Activated T-cell treated with anti-CD3 and anti-CD28 coated beads, Interleukin-2, amount 50 U/mL, for 72 hours (primary cell): ENCODE measurements around the gene SLC1A2. TPM values are rescaled to one million over a fixed set of nuclear protein-coding genes. Genes with fewer than 3 reads are reported as not detected.

ENCODE experiments used
- ATAC-seq, 2 donors: fragments of 150-1000 bp; cut with Tn5 transposase; replicated peaks in 1 of 2; 2 replicates each; pipeline ENCODE4 v1.10.0; 2021; ENCODE audit warnings: moderate library complexity in 2 of 2, mild to moderate bottlenecking in 1 of 2
- DNase-seq, 2 donors: peaks; one replicate each; pipeline ENCODE4 v3.0.0; 2021 to 2022; ENCODE audit warnings: mixed read lengths in 1 of 2
- H3K27ac Mint-ChIP-seq: one replicate; pipeline ENCODE4 v1.8.0; 2022; ENCODE audit warnings: mild to moderate bottlenecking, moderate library complexity, mixed read lengths
- H3K27me3 Mint-ChIP-seq: one replicate; pipeline ENCODE4 v1.8.0; 2022; ENCODE audit warnings: low read depth, mixed read lengths
- H3K36me3 Mint-ChIP-seq, 2 donors: one replicate each; pipeline ENCODE4 v1.8.0; 2022; ENCODE audit warnings: mixed read lengths in 2 of 2, mild to moderate bottlenecking in 1 of 2; ENCODE audit not compliant: insufficient read depth in 2 of 2
- H3K4me1 Mint-ChIP-seq: one replicate; pipeline ENCODE4 v1.8.0; 2022; ENCODE audit warnings: low read depth, mixed read lengths
- H3K4me3 Mint-ChIP-seq, 2 donors: one replicate each; pipeline ENCODE4 v1.8.0; 2022; ENCODE audit warnings: mild to moderate bottlenecking in 2 of 2, mixed read lengths in 2 of 2, moderate library complexity in 2 of 2
- H3K9me3 Mint-ChIP-seq, 2 donors: one replicate each; pipeline ENCODE4 v1.8.0; 2022; ENCODE audit warnings: mixed read lengths in 2 of 2
- total RNA-seq, 2 donors: library from RNA; stranded (reverse); gene quantifications; one replicate each; pipeline ENCODE4 v1.2.3, GENCODE V29; 2022

The SLC1A2 gene
- total RNA-seq, 2 donors from 2014 or later = 0.09 TPM; not detected in 1

- peak; percentile 90 to 93 for ATAC-seq
These were observed 146.9 kb downstream of the SLC1A2 start for GRCh38 chr11:35272391-35272902.

DNA sequence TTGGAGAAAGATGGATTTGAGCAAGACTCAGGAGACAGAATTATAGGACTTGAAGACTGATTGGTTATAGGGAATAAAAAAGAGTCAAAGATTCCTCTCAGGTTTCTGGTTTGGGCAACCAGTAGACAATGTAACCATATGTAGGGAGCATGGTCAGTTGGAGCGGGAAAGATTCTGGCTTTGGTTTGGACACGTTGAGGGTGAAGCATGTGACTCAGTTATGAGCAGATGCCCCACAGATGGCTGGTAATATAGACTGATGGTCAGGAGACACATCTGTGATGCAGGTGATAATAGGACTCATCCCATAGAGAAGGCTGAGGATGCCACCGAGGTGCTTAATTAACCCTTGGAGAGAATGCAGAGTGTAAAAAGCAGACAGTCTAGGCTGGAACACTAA lies 148.3 kb downstream of the SLC1A2 start:
- Mint-ChIP-seq H3K27me3 (peaks cover 17% of the 10 kb centered on the region), H3K27ac (no peak overlapping the region), H3K4me1 (peaks cover 48% of the 10 kb centered on the region), H3K4me3 (peak overlapping the region in 1 of 2 donors; percentile 2), H3K36me3 (peaks cover 0 to 2% of the 10 kb centered on the region in 2 donors), H3K9me3 (peaks cover 0 to 7% of the 10 kb centered on the region in 2 donors)
- no peak for ATAC-seq
- no peak for DNase-seq

More at GRCh38 chr11:35272391-35272902, 146.9 kb downstream of the SLC1A2 start:
- Mint-ChIP-seq H3K36me3 (peaks cover 0 to 2% of the 10 kb centered on the region in 2 donors), H3K9me3 (peaks cover 0 to 7% of the 10 kb centered on the region in 2 donors), H3K4me1 (peaks cover 56% of the 10 kb centered on the region), H3K27me3 (peaks cover 17% of the 10 kb centered on the region), H3K27ac (peak overlapping the region; percentile 77), H3K4me3 (peak overlapping the region; percentile 36 to 63)
- DNase-seq = peak; percentile 69 to 77

DNA sequence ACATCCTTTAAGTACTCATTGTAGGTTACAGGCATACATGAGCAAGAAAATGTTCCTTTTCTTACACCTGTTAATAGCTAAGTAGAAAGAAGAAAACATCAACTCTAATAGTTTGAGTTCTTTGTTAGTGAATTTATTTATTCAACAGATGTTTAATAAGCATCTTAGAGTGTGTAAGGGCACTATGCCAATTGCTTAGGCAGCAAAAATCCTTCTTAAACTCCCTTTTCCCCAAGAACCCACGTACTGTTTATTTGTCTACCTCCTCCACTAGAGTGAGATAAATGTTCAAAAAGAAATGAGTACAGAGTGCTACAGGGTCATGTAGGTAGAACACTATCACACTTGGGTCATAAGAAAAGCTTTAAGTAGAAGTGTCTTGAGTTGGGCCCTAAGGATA lies 149.0 kb downstream of the SLC1A2 start:
- Mint-ChIP-seq H3K4me3 (no peak overlapping the region), H3K27ac (no peak overlapping the region), H3K4me1 (peaks cover 41% of the 10 kb centered on the region), H3K36me3 (peaks cover 0 to 2% of the 10 kb centered on the region in 2 donors), H3K9me3 (peaks cover 0 to 7% of the 10 kb centered on the region in 2 donors), H3K27me3 (peaks cover 17% of the 10 kb centered on the region)
- no peak for ATAC-seq
- no peak for DNase-seq

- Mint-ChIP-seq H3K4me1 (peaks cover 15% of the 10 kb centered on the region), H3K27ac (no peak overlapping the region), H3K27me3 (peaks cover 6% of the 10 kb centered on the region), H3K9me3 (peaks cover 0 to 5% of the 10 kb centered on the region in 2 donors), H3K36me3 (no peaks in the 10 kb centered on the region), H3K4me3 (no peak overlapping the region)
- DNase-seq (no peak), ATAC-seq (no peak)
These were observed 151.9 kb downstream of the SLC1A2 start for GRCh38 chr11:35267504-35267903.

- no peaks in the 10 kb centered on the region for H3K36me3 Mint-ChIP-seq
- no peaks in the 10 kb centered on the region for H3K4me1 Mint-ChIP-seq
- peaks cover 4% of the 10 kb centered on the region for H3K27me3 Mint-ChIP-seq
- H3K4me3 Mint-ChIP-seq = no peak overlapping the region
- no peak for ATAC-seq
- DNase-seq = no peak
- H3K27ac Mint-ChIP-seq = no peak overlapping the region
- peaks cover 0 to 5% of the 10 kb centered on the region in 2 donors for H3K9me3 Mint-ChIP-seq
These were observed 153.5 kb downstream of the SLC1A2 start for GRCh38 chr11:35265755-35266454.

- Mint-ChIP-seq H3K4me1 (no peaks in the 10 kb centered on the region), H3K27me3 (peaks cover 5% of the 10 kb centered on the region), H3K36me3 (no peaks in the 10 kb centered on the region), H3K4me3 (no peak overlapping the region), H3K27ac (no peak overlapping the region), H3K9me3 (no peaks in the 10 kb centered on the region)
- DNase-seq (no peak), ATAC-seq (no peak)
These were observed 156.6 kb downstream of the SLC1A2 start for GRCh38 chr11:35262735-35263134.

DNA sequence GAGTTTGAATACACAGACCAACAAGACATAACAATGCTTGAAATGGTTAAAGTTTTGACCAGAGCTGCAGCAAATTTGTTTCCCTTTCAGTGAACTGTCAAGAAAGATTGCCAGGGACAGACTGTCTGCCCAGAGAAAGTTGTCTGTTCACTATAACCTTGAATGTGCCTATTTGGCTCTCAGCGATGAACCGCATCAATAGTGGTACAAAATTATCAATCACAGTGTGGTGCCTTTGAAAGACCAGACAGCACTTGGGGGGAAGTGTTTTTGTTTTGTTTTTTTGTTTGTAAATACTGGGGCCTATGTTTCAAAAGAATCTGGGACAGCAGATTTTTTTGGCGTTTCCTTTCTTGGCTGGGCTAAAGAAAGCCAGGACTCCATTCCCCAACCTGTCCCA lies 157.3 kb downstream of the SLC1A2 start:
- no peaks in the 10 kb centered on the region for H3K36me3 Mint-ChIP-seq
- DNase-seq (no peak), ATAC-seq (no peak)
- H3K4me1 Mint-ChIP-seq = peaks cover 6% of the 10 kb centered on the region
- H3K9me3 Mint-ChIP-seq = no peaks in the 10 kb centered on the region
- H3K27ac Mint-ChIP-seq = no peak overlapping the region
- H3K4me3 Mint-ChIP-seq = no peak overlapping the region
- H3K27me3 Mint-ChIP-seq = peaks cover 5% of the 10 kb centered on the region

GRCh38 chr11:35261197-35261596 lies 158.2 kb downstream of the SLC1A2 start:
- Mint-ChIP-seq H3K4me1 (peaks cover 15% of the 10 kb centered on the region), H3K4me3 (no peak overlapping the region), H3K9me3 (no peaks in the 10 kb centered on the region), H3K36me3 (no peaks in the 10 kb centered on the region), H3K27ac (no peak overlapping the region), H3K27me3 (peaks cover 5% of the 10 kb centered on the region)
- ATAC-seq (no peak), DNase-seq (no peak)

GRCh38 chr11:35260342-35260985 lies 158.9 kb downstream of the SLC1A2 start:
- no peaks in the 10 kb centered on the region for H3K36me3 Mint-ChIP-seq
- no peak overlapping the region for H3K27ac Mint-ChIP-seq
- ATAC-seq (no peak), DNase-seq (no peak)
- no peak overlapping the region for H3K4me3 Mint-ChIP-seq
- peaks cover 18% of the 10 kb centered on the region for H3K4me1 Mint-ChIP-seq
- peaks cover 7% of the 10 kb centered on the region for H3K27me3 Mint-ChIP-seq
- H3K9me3 Mint-ChIP-seq = no peaks in the 10 kb centered on the region

- Mint-ChIP-seq H3K4me1 (peaks cover 18% of the 10 kb centered on the region), H3K27me3 (peaks cover 15% of the 10 kb centered on the region), H3K4me3 (no peak overlapping the region), H3K27ac (no peak overlapping the region), H3K36me3 (no peaks in the 10 kb centered on the region), H3K9me3 (peaks cover 0 to 2% of the 10 kb centered on the region in 2 donors)
- ATAC-seq (no peak), DNase-seq (no peak)
These were observed 159.8 kb downstream of the SLC1A2 start for GRCh38 chr11:35259529-35259928.

DNA sequence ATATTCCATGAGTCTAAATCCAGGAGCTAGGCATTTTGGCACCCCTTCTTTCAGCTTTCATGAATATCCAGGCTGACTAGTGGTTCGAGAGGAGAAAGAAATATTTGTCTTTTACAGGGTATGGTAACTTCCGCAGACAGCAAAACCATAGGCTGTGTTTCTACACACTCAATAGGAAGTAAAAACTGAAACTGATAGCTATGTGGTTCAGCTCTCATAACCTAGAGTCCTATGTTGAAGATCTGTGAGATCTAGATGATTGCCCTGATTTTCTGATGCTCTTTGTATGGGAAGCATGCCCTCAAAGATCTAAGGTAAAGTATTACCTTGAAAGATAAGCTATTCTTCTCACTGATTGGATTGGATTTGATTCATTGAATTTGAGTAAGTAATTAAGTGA lies 162.1 kb downstream of the SLC1A2 start:
- ATAC-seq (peak; percentile 77 to 79), DNase-seq (no peak)
- H3K36me3 Mint-ChIP-seq = no peaks in the 10 kb centered on the region
- H3K9me3 Mint-ChIP-seq = peaks cover 0 to 2% of the 10 kb centered on the region in 2 donors
- H3K27ac Mint-ChIP-seq = no peak overlapping the region
- H3K27me3 Mint-ChIP-seq = peaks cover 15% of the 10 kb centered on the region
- peaks cover 18% of the 10 kb centered on the region for H3K4me1 Mint-ChIP-seq
- H3K4me3 Mint-ChIP-seq = no peak overlapping the region

DNA sequence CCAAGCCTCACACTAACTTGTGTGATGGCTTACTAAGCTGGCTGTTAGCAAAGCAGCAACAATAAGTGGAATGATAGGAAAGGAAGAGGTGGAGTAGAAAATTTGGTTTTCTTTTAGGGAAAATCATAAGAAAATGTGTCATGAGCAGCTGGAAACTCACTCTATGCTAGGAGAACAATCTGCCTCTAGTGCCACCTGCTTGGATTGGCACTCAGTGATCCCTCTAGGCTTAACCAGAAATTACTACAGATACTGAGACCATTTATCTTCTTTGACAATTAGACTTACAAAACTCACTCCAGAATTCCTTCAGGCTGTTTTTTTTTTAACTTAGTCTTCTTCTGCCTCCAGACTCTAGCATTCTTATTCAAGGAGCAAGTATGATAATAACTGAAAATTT lies 163.1 kb downstream of the SLC1A2 start:
- Mint-ChIP-seq H3K27ac (no peak overlapping the region), H3K27me3 (peaks cover 15% of the 10 kb centered on the region), H3K4me1 (peaks cover 18% of the 10 kb centered on the region), H3K9me3 (peaks cover 0 to 2% of the 10 kb centered on the region in 2 donors), H3K4me3 (no peak overlapping the region), H3K36me3 (no peaks in the 10 kb centered on the region)
- ATAC-seq (no peak), DNase-seq (no peak)

DNA sequence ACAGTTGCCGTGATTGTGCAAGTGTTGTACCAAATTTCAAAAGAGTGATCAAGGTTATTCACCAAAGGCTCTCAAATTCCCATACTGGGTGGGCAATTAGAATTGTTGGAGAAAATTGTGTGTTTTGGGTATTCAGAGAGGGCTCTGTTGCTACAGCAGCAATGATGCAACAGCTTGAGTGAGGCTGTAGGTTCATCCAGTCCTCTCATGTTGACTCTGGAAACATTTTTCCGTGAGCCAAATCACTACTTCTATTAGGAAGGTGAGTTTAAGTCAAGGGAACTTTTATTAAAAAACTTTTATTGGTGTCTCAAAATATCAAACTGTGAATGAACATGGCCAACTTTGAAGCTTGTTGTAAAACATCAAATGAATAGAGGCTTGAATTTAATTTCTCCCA lies 163.8 kb downstream of the SLC1A2 start:
- peaks cover 2% of the 10 kb centered on the region in 2 donors for H3K9me3 Mint-ChIP-seq
- peaks cover 15% of the 10 kb centered on the region for H3K27me3 Mint-ChIP-seq
- no peak for ATAC-seq
- H3K4me3 Mint-ChIP-seq = no peak overlapping the region
- no peak for DNase-seq
- H3K27ac Mint-ChIP-seq = no peak overlapping the region
- peaks cover 18% of the 10 kb centered on the region for H3K4me1 Mint-ChIP-seq
- H3K36me3 Mint-ChIP-seq = no peaks in the 10 kb centered on the region
